ENCODE results near the gene USP24.
"Not testable (repeated sequence)": the region's sequence is repeated elsewhere in the genome, so short reads cannot be mapped to it uniquely, and the experiment has no call there.

Gene USP24

DNA sequence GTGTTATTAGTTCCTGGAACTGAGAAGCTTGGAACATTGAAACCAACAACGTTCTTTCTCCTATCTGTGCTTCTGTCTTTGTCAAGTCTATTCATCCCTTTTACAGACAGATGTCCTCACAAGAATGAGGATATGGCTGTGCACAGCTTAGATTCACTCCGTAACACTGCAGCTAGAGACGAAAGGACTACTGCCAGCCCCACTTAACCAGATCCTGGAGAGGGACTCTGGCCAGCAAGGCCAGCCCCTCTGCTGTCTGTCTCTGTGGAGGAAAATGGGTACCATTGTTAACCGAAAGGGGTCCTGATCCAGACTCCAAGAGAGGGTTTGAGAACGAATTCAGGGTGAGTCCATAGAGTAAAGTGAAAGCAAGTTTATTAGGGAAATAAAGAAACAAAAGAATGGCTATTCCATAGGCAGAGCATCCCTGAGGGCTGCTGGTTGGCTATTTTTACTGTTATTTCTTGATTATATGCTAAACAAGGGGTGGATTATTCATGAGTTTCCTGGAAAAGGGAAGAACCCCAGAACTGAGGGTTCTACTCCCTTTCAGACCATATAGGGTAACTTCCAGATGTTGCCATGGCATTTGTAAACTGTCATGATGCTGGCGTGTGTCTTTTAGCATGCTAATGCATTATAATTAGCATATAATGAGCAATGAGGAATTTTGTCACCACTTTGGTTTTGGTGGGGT lies 17.4 kb upstream of the USP24 start:
- no peak for DNase-seq (ENCODE audit: low read depth in 2 of 2)

- no peak for DNase-seq (ENCODE audit: low read depth in 2 of 2)
These were observed 16.6 kb upstream of the USP24 start for GRCh38 chr1:55231745-55232144.

- DNase-seq (ENCODE audit: low read depth in 2 of 2), result no peak
These were observed 15.5 kb upstream of the USP24 start for GRCh38 chr1:55230659-55231058.

DNA sequence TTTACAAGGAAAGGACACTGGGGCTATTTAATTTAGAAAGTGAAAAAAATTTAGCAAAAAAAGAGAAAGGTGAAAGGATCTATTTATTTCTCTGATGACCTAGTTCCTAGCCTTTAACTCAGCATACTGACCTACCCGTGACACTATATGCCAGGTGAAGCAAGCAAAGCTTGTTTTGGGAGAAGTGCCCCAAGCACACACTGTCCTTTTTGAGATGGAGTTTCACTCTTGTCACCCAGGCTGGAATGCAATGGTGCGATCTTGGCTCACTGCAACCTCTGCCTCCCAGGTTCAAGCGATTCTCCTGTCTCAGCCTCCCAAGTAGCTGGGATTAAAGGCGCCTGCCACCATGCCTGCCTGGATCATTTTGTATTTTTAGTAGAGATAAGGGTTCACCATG lies 14.6 kb upstream of the USP24 start:
- DNase-seq (ENCODE audit: low read depth in 2 of 2), result not testable (repeated sequence)

DNA sequence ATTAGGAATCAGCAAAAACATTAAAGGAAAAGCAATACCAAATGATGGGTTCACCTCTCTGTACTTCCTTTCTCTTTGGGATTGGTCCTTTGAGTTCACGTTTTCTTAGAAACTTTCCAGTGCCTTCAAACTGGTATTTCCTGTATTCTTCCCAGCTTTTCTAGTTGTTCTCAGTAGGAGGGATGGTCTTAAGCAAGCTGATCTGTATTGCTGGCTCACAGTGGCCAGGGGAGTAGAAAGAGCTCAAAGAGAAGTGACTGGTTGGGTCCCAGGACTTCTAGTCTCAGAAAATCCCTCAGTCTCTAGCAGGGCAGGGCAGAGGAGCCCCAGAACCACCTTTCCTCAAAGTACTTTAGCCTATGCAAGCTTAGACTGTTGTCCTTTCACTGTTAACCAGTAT lies 10.1 kb upstream of the USP24 start:
- DNase-seq (ENCODE audit: low read depth in 2 of 2), result no peak

DNA sequence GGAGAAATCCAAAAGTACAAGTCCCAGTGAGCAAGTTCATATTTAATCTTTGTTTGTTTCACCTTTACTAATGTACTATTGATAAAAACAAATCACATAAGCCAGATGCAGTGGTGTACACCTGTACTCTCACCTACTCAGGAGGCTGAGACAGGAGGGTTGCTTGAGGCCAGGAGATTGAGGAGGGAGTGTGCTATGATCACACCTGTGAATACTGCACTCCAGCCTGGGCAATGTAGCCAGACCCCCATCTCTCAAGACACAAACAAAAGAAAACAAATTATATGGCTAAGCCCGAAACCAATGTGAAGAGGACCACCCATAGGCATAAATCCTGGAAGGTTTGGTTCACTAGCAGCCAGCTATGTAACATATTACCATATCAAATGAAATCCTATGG lies 9.6 kb upstream of the USP24 start:
- DNase-seq (ENCODE audit: low read depth in 2 of 2), result no peak

GRCh38 chr1:55222152-55222551 lies 7.0 kb upstream of the USP24 start:
- no peak for DNase-seq (ENCODE audit: low read depth in 2 of 2)

DNA sequence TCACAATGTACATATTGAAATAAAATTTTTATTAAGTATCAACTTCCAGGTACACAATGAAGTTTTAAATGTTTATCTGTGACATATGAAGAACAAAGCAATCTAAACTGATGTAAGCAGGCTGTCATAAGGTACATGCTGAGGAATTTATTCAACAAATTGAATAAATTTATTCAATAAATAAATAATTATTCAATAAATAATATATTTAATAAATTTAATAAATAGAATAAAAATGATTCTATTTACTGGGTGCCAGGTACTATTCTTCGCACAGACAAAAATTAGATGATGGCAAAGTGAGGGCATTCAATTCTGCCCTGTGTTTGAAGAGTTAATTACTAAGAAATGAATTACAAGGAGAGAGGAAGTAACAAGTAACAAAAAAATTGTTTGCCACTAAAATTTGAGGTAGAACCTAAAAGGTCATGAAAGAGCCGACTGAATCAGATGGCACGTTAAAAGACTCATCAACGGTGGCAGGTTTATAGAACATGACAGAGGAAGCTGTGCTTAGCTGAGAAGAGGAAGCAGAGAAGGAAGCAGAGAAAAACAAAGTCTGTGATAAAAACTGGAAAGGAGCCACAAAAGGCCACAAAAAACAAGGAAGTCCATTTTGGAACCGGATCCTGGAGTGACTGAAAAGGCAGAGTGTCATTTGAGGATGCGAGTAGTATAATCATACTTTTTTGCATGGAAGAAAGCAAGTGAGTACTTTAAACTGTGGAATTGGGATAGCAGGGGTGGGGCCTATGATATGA lies 2.2 kb upstream of the USP24 start:
- DNase-seq (ENCODE audit: low read depth in 2 of 2), result no peak

DNA sequence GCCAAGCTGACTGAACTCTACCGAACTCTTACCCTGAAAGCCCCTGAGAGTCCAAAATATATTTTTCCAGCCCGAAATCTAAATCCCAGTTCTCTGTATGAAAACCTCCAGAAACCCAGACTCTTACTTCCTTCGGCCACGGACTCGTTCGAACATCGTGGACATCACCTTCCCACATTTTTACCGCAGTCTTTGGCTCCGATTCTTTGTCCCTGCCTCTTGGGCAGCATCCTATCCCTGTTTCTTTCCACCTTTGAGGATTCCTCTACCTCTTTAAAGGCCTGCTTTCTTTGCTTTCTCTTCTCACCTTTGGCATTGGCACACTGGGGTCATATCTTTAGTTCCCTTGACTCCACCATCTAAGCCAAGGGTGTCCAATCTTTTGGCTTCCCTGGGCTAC lies 932 bp upstream of the USP24 start:
- no peak for DNase-seq (ENCODE audit: low read depth in 2 of 2)

DNA sequence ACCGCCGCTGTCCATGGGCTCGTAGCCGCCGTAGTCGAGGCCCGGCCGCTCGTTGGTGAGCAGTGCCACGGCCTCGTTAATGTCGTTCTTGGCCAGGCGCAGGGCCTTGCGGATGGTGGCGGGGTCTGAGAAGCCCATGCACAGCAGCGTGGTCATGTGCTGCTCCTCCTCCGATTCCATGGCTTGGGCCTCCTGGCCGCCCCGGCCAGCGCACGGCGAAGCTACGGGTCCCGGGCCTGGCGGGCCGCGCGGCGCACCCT lies 300 bp downstream of the USP24 start:
- no peak for DNase-seq (ENCODE audit: low read depth in 2 of 2)

GRCh38 chr1:55214212-55214933 lies 791 bp downstream of the USP24 start:
- peak in 1 of 2 donors; percentile 29 for DNase-seq (ENCODE audit: low read depth in 2 of 2)

DNA sequence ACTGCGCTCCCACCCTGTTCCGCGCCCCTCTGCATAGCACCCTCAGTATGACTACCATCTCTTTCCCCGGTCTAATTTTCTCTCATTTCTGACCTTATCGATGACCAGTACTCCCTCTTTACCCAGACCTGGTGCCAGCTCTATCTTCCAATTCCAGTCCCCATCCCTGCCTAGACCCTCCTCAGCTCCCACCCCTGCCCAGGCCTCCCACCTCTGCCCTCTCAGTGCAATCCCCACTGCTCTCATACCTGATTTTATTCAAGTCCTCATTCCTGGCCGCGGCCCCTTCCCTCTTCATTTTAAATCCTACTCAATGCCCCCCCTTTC lies 1.3 kb downstream of the USP24 start:
- DNase-seq (ENCODE audit: low read depth in 2 of 2), result peak in 1 of 2 donors; percentile 30

DNA sequence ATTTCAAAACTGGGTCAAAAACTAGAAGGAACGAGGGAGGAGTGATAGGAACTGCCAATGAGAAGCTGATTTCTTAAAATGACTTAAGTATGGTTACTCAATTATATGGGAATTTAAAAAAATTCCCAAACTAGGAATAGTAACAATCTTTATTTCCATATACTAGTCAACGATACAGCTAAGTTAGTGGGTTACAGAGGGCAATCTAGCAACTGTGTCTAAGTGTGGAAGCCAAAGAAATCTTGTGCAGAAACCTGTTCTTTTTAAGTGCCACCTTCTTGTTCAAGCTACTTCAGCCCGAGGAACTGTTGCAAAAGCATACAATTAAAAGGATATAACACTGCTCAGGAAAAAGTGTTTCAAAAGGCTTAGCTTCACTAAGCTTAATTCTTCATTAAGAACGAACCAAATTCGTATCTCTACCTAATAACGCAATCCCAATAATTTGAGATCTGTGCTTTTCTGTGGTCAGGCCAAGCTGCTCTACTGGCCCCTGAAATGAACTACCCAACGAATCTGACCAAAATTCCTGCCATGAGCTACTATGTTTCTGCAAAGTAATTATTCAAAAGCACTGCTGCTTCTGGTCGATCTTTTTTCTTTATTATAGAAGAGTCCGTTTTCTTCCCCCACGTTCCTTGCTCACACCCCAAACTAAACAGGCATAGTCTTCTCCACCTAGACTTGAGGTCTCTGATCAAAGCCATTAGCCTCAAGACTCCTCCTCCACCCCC lies 1.8 kb downstream of the USP24 start:
- no peak for DNase-seq (ENCODE audit: low read depth in 2 of 2)

- DNase-seq (ENCODE audit: low read depth in 2 of 2), result no peak
These were observed 2.6 kb downstream of the USP24 start for GRCh38 chr1:55212349-55213150.

DNA sequence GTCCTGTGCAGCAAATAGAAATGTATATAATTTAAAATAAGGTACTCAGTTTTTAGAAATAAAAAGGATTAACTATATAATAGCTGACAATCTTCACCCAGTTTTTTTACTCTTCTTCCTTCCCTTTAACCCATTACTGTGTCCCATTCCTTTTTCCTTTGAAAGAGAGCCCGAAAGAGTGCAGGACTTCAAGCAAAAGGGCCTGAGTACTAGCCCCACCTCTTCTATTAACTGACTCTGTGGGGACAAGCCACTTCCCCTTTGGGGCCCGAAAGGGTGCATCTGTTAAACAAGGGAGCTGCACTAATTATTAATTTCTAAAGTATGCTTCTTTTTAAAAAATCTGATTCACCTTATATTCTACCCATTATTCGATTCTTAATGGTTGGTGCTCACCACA lies 3.3 kb downstream of the USP24 start:
- DNase-seq (ENCODE audit: low read depth in 2 of 2), result no peak

GRCh38 chr1:55210990-55211801 lies 4.0 kb downstream of the USP24 start:
- DNase-seq (ENCODE audit: low read depth in 2 of 2), result no peak

GRCh38 chr1:55209247-55209646 lies 5.9 kb downstream of the USP24 start:
- no peak for DNase-seq (ENCODE audit: low read depth in 2 of 2)

GRCh38 chr1:55206210-55206609 lies 9.0 kb downstream of the USP24 start:
- no peak for DNase-seq (ENCODE audit: low read depth in 2 of 2)

DNA sequence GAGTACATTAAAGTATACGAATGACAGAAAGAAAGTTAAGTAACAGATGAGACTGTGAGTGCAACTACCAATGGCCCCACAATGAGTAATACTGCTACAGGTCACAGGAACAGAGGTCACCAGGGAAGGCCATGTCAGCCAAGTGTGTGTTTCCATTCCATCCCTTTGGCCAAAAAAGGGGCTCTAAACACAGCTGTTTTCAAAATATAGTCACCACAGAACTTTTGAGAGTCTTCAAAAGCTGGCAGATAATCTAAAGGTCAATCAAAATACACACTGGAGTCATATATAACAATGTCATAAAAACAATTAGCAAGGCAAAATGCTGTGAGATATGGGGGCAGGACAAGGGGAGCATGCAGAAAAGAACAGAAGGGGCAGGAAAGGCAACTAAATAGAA lies 10.2 kb downstream of the USP24 start:
- no peak for DNase-seq (ENCODE audit: low read depth in 2 of 2)

DNA sequence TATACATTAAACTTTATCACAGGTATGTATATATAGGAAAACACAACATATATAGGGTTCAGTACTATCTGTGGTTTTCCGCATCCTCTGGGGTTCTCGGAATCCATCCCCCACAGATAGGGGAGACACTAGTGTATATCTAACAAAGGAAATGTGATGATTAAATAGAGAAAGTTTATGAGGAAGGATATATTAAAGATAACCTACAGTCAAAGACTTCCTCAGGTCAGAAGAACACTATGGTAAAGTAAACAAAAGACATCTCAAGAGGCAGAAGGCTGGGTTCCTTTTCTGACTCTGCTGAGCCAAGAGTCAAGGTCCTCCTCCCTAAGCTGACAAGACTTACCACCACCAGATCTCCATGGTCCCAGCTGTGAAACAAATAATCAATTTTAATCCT lies 12.1 kb downstream of the USP24 start:
- no peak for DNase-seq (ENCODE audit: low read depth in 2 of 2)

DNA sequence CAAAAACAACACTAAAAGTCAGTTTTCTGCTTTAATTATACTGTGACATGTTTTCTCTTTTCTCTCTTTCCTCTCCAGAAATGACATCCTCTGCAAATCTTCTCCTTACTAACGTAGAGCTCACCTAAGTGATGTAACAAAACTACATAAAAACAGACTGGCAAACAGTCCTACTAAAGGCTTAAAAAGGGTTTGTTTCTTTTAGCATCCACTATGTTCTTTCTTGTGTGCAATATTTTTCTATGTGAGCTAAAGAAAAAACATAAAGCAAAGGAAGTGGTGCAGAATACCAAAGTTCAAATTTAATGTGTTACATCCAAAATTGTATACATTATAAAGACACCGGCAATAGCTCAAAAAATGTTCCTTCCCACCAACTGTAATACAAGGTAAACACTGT lies 14.5 kb downstream of the USP24 start:
- no peak for DNase-seq (ENCODE audit: low read depth in 2 of 2)

Measured in stimulated activated CD8-positive, alpha-beta memory T cell treated with anti-CD3 and anti-CD28 coated beads, Interleukin-7, amount 100 ng/mL, for 4 hours (primary cell).